Stimulated activated CD4-positive, alpha-beta T cell treated with anti-CD3 and anti-CD28 coated beads, Interleukin-15, amount 100 ng/mL, for 48 hours (primary cell): ENCODE measurements around the gene FGGY.

Source experiments
- DNase-seq, 2 donors: peaks; one replicate each; pipeline ENCODE4 v3.0.0-alpha.2; 2020; ENCODE audit warnings: low read depth in 2 of 2

FGGY gene

DNA sequence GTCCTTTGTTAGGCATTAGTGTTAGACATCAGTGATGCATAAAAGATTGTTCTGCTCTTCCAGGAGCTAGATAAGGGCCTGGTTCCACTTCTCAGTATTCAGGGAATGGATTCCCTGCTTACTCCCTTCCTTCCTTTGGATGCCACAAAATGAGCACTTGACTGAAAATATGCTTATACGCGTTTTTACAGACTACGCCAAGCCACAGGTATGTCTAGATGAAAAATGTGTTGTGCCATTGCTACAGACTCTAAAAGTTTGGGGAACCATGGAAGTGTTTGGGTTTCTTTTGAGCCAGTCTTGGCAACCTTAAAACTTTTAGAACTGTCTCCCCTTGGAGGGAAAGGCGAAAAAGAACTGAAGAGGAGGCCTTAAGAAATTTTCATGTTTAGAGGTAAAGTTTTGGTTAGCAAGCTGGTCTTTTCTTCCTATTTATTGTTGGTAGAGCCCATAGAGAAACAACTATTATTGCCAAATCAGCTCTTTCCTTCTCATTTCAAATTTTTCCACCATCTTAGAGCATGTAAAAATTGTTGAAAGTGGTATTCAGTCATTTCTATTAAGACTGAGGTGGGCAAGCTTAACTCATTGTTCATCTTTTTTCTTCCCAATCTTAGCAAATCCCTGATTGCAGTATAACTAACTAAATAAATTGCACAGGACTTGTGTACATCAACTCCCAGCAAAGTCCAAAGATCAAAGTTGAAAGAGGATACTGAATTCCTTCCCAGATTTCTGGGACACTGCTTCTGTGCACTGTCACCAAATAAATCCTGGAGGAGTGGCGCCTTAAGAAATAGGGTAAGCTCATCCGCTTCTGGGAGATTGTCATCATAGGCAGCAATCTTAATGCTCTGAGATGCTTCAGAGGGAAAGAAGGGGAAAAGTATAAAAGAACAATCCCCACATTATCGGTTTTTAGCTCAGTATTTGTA, 18.9 kb downstream of the FGGY start:
- DNase-seq, result no peak

DNA sequence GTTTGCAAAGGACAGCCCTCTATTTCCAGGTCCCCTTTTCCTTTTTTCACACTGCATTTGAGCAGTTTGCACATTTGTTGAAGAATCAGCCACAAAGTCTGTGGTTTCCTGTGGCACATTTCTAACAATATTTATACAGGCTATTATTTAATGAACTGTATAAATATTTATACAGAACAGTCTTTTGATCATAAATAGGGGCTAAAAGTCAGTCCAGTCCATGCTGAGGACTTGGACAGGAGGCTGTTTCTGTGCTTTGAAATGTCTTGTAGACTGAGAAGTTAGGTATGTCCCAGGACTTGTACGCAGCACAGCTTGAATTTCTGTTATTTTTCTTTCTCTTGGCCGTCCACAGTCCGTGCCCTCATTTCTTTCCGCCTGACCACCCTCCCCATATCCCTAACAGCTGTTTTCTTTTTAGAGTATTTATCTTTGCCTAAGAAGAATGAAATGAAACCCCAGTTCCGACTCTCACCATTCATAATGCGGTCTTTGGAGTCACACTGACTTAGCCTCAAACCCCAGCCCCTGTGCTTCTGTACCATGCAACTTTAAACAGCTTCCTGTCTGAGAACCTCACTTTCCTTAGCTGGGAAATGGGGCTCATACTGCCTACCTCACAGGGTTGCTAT, 19.7 kb downstream of the FGGY start:
- DNase-seq, result no peak

- no peak for DNase-seq
These were observed 20.4 kb downstream of the FGGY start for GRCh38 chr1:59317343-59317742.

- DNase-seq, result no peak
These were observed 20.9 kb downstream of the FGGY start for GRCh38 chr1:59317780-59318179.

- DNase-seq, result no peak
These were observed 21.5 kb downstream of the FGGY start for GRCh38 chr1:59318271-59318860.

DNA sequence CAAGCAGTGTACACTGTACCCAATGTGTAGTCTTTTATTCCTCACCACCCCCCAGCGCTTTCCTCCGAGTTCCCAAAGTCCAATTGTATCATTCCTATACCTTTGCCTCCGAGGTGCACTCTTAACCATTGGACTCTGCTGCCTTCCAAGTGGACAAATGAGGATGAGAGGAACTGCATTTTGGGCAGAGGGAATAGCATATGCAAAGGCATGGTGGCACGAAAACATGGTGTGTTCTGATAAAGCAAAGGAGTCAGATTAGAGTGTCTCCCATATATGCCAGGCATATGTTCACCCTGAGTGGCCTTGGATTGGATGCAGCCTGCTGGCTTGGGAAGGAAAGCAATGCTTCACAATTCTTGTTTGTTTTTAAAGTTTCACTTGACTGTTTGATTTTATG, 25.5 kb downstream of the FGGY start:
- DNase-seq, result no peak

GRCh38 chr1:59322814-59323213, 25.9 kb downstream of the FGGY start:
- DNase-seq, result no peak

DNA sequence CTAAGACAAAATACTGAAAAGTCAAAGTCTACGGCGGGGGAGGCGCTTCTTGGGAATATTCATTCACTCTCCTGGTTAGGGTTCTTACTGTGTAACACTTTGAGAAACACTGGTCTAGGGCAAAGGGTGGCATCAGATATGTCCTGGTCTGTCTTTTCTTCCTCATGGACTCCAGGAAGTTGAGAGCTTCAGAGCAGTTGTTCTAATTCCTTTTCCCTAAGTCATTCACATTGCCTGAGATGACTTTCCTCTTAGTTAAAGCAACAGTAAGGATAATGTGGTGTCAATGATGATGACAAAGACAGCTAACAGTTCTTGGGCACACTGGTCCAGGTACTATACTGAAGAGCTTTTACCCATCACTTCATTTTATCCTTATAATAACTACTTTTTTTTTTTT, 27.0 kb downstream of the FGGY start:
- no peak for DNase-seq

DNA sequence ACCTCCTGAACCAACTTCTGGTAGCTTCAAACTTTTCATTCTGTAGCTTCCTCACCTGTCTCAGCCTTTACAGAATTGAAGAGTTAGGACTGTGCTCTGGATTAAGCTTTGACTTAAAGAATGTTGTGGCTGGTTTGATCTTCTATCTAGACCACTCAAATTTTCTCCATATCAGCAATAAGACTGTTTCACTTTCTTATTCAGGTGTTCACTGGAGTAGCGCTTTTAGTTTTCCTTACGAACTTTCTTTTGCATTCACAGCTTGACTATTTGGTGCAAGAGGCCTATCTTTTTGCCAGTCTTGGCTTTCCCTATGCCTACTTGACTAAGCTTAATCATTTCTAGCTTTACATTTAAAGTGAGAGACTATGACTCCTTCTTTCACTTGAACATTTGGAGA, 31.5 kb downstream of the FGGY start:
- DNase-seq, result no peak

DNA sequence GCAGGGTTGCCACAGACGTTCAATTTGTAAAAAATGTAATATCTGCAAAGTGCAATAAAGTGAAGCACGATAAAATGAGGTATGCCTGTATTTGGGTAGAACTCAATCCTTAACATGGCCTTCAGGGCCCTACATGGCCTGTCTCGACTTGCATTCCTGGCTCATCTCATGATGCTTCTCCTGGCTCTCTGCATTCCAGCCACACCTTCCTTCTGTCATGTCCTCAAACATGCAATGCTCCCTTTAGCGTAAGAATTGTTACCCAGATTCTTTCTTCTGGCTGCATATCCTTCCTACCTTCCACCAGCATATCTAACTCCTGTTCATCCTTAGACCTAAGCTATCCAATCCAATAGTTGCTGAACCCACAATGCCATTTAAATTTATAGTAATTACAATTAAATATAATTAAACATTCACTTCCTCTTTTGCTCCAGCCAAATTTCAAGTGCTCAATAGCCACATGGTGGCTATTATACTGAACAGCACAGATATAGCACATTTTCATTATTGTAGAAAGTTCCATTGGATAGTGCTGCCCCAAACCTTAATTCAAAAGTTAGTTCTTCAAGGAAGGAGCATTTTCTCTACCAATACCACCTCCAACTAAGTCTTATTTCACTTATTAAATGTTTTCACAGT, 32.6 kb downstream of the FGGY start:
- DNase-seq, result no peak

DNA sequence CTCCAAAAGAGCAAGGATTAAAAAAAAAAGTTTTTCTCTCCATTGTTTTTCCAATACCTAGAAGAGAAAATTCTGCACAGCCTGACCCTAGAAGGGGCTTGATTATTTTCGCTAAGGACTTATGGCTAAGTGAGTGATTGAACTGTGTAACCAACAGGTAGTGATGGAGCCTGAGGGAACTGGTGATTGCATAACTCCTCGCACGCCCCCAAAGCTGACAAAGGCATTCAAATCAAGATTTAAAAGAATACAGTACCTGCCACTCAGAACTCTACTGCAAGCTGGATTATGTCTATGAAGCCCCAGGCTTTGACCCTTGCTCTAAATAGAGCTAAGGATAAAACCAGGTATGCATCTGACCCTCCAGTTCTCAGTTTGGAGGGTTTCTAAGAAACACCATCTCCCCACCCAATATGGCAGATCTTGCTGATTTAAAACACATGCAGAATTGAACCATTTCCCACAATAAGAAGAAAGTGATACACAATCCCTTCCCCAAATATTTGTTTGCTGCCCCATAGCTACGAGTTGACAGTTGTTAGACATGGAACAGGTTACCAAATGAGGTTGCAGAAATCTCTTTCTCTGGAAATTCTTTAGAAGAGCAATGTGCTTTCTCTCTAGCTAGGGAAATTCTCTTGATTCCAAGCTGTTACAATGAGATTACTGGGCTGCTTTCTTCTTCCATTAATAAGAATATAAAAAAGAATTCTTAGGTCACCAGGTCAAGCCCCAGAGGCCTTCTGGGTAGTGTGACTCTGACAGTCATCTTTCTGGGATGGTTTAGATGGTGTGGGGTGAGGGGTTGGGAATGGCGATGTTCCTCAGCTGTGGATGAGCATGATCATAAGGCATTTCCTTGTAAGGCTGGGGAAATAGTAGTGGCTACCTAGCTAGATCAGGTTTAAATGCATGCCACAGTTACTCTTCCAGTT, 35.1 kb downstream of the FGGY start:
- DNase-seq, result no peak

DNA sequence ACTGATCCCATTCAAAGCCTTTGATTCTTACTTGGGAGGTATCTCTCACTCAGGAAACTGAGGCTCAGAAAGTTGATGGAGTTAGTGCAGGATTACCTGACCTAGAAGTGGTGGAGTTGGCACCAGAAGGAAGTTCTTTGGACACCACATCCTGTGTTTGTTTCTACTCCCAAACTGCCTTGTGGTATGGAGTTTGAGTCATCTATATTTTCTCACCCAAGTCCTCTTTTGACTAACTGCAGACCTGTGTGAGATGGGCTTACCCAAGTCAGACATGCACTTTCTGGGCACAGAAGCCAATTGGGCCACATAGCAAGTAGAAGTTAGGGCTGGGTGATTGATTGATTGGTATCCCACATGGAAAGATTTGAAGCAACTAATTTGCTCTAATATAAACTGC, 36.1 kb downstream of the FGGY start:
- peak in 1 of 2 donors; percentile 1 for DNase-seq

- DNase-seq, result no peak
These were observed 36.9 kb downstream of the FGGY start for GRCh38 chr1:59333626-59334277.

GRCh38 chr1:59340411-59341307, 43.8 kb downstream of the FGGY start:
- DNase-seq, result no peak

- no peak for DNase-seq
These were observed 46.1 kb downstream of the FGGY start for GRCh38 chr1:59342801-59343575.

DNA sequence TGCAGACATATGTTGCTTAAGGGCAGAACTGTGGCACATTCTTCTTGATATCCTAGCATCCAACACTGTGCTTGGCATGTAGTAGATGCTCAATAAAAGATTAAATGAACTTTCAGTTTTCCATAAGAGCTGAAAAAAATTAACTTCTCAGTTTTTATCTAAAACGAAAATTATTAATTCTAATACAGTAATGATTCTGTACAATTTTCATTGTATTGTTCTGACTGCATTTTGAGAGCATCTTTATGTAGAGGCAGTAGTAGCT, 46.6 kb downstream of the FGGY start:
- DNase-seq, result no peak

DNA sequence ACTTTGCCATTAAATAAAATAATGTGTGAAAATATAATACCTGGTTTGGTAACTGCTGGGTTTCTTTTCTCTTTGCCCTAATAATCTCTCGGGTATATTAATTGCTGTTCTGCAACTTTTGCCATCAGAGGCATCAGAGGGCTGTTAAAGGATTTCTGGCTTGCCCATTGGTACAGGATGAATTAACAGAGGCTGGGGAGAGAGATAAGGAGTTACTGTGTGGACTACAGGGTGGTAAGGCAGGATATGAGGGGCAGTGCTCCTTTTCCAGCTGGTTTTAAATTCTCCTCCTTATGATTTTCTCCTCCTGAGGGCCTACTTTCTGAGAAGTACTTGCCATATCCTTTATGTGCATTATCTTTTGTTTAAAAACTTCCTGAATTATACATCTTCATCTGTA, 48.3 kb downstream of the FGGY start:
- DNase-seq, result no peak

DNA sequence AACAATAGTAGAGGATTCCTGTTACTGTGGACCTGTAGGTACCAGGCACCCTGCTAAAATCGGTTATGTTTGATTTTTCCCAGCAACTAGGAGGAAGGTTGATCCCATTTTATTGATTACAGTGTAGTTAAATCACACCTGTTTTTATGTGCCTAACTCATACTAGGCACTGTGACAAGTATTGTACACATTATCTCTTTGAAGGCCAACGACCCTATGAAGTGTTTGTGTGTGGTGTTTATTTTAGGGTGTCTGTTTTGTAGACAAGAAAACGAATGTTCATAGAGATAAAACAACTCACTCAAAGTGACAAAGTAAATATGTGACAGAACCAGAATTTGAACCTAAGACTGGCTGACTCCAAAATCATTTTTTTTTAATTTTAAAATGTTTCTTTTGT, 49.5 kb downstream of the FGGY start:
- no peak for DNase-seq

DNA sequence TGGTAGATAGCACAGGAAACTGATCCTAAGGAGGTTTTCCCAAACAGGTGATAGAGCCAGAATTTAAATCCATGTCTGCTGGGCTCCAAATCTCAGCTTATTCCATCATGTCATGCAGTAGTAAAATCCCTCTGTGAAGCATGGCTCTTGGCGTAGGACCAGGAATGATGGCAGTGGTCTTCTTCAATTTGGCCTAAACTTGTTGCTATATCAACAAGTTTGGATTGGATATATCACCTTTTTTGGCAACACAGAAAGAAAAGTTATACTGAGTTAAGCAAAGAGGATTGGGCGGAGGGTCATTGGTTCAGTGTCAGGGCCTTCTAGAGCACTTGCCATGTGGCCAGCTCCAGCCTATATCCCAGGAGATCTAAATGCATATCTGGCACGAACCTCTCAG, 52.2 kb downstream of the FGGY start:
- DNase-seq, result no peak
